ENCODE results near the gene LILRB2. TPM values are rescaled to one million over a fixed set of nuclear protein-coding genes. Genes with fewer than 3 reads are reported as not detected.

Gene LILRB2
- total RNA-seq, 3 donors from 2014 or later, result 1.2 to 9.6 (median 4.7) TPM

DNA sequence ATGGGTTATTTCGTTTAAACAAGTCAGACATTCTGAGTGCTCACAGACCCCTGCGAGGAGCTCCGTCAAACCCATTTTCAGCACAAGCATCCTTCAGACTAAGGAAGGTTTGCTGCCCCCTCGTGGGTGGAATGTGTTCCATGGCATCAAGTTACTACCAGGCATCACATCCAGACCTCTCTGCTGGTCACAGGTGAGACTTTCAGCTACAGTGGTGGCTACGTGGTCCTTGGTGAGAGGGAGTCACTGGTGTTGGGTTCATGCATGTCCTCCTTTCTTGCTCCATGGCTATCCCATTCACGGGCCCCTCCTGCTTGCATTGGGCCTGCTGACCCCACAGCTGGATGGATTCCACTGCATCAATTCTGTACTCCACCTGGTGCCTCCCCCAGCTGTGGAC lies 14.8 kb downstream of the LILRB2 start:
- no peaks in the 10 kb centered on the region for H3K36me3 ChIP-seq (ENCODE audit: low read depth)
- intact Hi-C loops (cut with DNase I, micrococcal nuclease), result no loop called here
- ATAC-seq (peak; percentile 77), DNase-seq (peak in 2 of 3 donors; percentile 74 to 96)
- no peaks in the 10 kb centered on the region for H3K4me1 ChIP-seq (ENCODE audit: low read depth)
- no peaks in the 10 kb centered on the region for H3K9me3 ChIP-seq
- H3K4me3 ChIP-seq, result no peak overlapping the region
- TF ChIP-seq, protein P1, sequence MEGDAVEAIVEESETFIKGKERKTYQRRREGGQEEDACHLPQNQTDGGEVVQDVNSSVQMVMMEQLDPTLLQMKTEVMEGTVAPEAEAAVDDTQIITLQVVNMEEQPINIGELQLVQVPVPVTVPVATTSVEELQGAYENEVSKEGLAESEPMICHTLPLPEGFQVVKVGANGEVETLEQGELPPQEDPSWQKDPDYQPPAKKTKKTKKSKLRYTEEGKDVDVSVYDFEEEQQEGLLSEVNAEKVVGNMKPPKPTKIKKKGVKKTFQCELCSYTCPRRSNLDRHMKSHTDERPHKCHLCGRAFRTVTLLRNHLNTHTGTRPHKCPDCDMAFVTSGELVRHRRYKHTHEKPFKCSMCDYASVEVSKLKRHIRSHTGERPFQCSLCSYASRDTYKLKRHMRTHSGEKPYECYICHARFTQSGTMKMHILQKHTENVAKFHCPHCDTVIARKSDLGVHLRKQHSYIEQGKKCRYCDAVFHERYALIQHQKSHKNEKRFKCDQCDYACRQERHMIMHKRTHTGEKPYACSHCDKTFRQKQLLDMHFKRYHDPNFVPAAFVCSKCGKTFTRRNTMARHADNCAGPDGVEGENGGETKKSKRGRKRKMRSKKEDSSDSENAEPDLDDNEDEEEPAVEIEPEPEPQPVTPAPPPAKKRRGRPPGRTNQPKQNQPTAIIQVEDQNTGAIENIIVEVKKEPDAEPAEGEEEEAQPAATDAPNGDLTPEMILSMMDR (IDR thresholded peaks at IDR 0.05), result peak; percentile 61

DNA sequence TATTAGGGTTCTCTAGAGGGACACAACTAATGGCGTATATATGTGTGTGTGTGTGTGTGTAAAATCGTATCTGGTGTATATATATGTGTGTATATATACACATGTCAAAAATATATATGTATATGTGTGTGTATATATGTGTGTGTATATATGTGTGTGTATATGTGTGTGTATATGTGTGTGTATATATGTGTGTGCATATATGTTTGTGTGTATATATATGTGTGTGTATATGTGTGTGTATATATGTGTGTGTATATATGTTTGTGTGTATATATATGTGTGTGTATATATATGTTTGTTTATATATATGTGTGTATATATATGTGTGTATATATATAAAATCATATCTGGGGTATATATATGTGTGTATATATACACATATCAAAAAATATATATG lies 18.4 kb downstream of the LILRB2 start:
- no peaks in the 10 kb centered on the region for H3K36me3 ChIP-seq (ENCODE audit: low read depth)
- H3K9me3 ChIP-seq, result no peaks in the 10 kb centered on the region
- ATAC-seq (no peak), DNase-seq (no peak)
- no peak overlapping the region for H3K4me3 ChIP-seq
- H3K4me1 ChIP-seq (ENCODE audit: low read depth), result no peaks in the 10 kb centered on the region
- intact Hi-C loops (cut with DNase I, micrococcal nuclease), result no loop called here
- TF ChIP-seq, protein P1 (IDR thresholded peaks at IDR 0.05), result no peak

DNA sequence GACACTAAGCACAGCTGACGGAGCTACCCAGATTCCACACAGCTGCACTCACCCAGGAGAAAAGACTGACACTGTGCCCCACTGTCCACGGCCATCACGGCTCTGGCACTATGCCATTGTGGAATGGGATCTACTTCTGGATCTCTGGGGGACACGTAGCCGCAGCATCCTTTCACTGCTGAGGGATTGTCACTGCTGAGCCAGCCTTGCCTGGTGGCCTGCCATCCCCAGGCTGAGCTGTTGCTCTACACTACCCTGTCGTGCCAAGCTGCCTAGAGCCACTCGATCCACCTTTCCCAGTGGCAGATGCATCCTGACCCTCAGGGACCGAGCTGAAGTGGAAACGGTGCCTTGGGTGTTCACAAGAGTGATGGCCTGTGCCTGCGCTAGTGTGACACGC lies 18.8 kb downstream of the LILRB2 start:
- ATAC-seq (no peak), DNase-seq (no peak)
- H3K36me3 ChIP-seq (ENCODE audit: low read depth), result no peaks in the 10 kb centered on the region
- H3K4me1 ChIP-seq (ENCODE audit: low read depth), result no peaks in the 10 kb centered on the region
- no peak overlapping the region for H3K4me3 ChIP-seq
- TF ChIP-seq, protein P1 (IDR thresholded peaks at IDR 0.05), result no peak
- intact Hi-C loops (cut with DNase I, micrococcal nuclease), result no loop called here
- H3K9me3 ChIP-seq, result no peaks in the 10 kb centered on the region

DNA sequence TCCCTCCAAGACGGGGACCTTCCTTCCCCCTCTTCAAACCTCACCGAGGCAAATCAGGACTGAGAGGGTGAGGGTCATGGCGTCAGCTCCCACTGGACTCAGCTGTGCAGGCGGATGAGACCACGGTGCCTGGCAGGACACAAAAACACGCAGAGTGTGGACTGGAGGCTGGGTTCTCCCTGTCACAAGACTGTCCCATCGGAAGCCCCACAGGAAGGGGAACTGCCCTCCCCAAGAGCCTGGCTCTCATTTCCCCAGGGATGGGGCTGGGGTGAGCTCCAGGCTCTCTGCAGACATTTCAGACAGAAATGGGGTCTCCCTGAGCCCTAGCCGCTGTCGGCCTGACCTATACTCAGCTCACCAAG lies 23.8 kb downstream of the LILRB2 start, which contains the start of gene LILRB5:
Gene LILRB5, minus strand, starts transcription at position 158 of the 365 bp plus-strand sequence. Its CDS starts 80 bp downstream, at position 78.
- intact Hi-C loops (cut with DNase I, micrococcal nuclease), result no loop called here
- TF ChIP-seq, protein P1 (IDR thresholded peaks at IDR 0.05), result no peak
- H3K4me1 ChIP-seq (ENCODE audit: low read depth), result no peaks in the 10 kb centered on the region
- ATAC-seq (peak; percentile 30), DNase-seq (peak in 1 of 3 donors; percentile 10)
- no peaks in the 10 kb centered on the region for H3K36me3 ChIP-seq (ENCODE audit: low read depth)
- no peak within 1 kb of the TSS for H3K4me3 ChIP-seq
- H3K9me3 ChIP-seq, result no peaks in the 10 kb centered on the region

DNA sequence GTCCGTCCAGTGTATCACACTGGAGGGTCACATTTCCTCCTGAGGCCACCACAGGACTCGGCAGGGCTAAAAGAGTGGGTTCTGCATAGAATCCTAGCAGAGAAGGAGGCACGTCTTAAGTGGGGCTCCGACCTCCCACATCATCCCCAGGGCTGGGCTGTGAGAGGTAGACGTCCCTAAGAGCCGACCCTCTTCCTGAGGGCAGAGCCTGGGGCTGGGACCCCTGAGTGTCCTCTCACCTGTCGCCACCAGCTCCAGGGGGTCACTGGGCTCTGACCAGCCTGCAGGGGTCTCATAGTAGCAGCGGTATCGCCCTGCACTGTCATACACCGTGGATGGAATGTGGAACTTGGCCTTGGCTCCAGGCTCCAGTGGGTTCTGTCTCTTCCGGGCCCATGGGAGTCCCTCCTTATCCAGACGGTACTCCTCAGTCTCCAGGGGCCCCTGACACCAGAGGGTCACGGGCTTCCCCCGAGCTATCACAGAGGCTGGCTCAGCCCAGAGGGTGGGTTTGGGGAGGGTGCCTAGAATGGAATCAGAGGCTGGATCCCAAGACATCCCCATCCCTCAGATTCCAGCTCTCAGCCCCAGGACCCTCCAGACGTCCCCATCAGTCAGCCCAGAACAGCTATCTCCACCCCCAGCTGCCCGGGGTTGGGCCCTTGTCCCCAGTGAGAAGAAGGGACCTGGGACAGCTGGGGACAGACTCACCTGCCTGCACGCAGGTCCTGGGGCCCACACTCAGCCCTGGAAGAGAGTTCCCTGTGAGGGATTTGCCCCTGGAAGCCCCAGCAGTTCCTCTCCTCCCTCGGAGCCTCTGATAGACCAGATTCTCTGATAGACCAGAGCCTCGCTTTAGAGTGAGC lies 24.4 kb downstream of the LILRB2 start:
- DNase-seq (no peak), ATAC-seq (peak; percentile 8)
- Histone ChIP-seq H3K4me3 (no peak overlapping the region), H3K9me3 (no peaks in the 10 kb centered on the region), H3K36me3 (ENCODE audit: low read depth) (no peaks in the 10 kb centered on the region), H3K4me1 (ENCODE audit: low read depth) (no peaks in the 10 kb centered on the region)
- TF ChIP-seq, protein P1 (IDR thresholded peaks at IDR 0.05), result no peak
- intact Hi-C loops (cut with DNase I, micrococcal nuclease), result no loop called here
